ENCODE measurements around the gene TRMT61A. TPM values are rescaled to one million over a fixed set of nuclear protein-coding genes. Genes with fewer than 3 reads are reported as not detected.

The TRMT61A gene
- total RNA-seq, 1 experiment from 2014 or later = 14.9 TPM

- RAD21 ChIA-PET (ENCODE audit: low non-redundant PET in 1 of 2, low total read pairs in 2 of 2, uncharacterized antibody in 2 of 2, unreplicated experiment in 2 of 2) = interaction anchor here (1.4 kb wide), 2 partner anchors 27 to 28 kb away, joined by 5 to 6 read pairs; no protein-coding TSS in a partner anchor
- intact Hi-C loops (cut with micrococcal nuclease) = no loop called here
These were observed 9.8 kb upstream of the TRMT61A start for GRCh38 chr14:103519043-103519836.

More at GRCh38 chr14:103519043-103519836, 9.8 kb upstream of the TRMT61A start:
- ChIA-PET POLR2A (interaction anchor here (1.0 to 1.7 kb wide), 4 partner anchors 10 to 33 kb away, joined by 3 to 11 read pairs (median 4); partner anchors contain the start of gene TRMT61A), CTCF (interaction anchor here (0.6 to 3.4 kb wide), 9 partner anchors 9 to 42 kb away, joined by 3 to 38 read pairs (median 4); partner anchors contain the start of gene TRMT61A)
- Histone ChIP-seq H3K9ac (ENCODE audit: low read length) (no peak overlapping the region), H3K9me3 (ENCODE audit: control insufficient read depth in 1 of 2, insufficient read depth in 1 of 2, low read depth in 1 of 2, low read length in 2 of 2) (no peaks in the 10 kb centered on the region), H3K79me2 (ENCODE audit: insufficient read depth, low read length) (peaks cover 16% of the 10 kb centered on the region; the same call in 1 of the 2 replicates), H3K27me3 (ENCODE audit: insufficient read depth, low read length) (no peaks in the 10 kb centered on the region), H3K9me2 (ENCODE audit: insufficient read depth) (no peaks in the 10 kb centered on the region), H4K20me1 (ENCODE audit: insufficient read depth) (no peaks in the 10 kb centered on the region; the same call in 1 of the 2 replicates), H3K27ac (ENCODE audit: low read depth, low read length) (peak overlapping the region; percentile 73; the same call in 1 of the 2 replicates), H2AFZ (ENCODE audit: low read depth, low read length, poor library complexity, severe bottlenecking) (no peak overlapping the region), H3K4me1 (ENCODE audit: control insufficient read depth in 1 of 2, insufficient read depth in 2 of 2, low read length in 2 of 2) (peaks cover 13 to 45% of the 10 kb centered on the region in 2 experiments; a peak in 3 of 4 replicates), H3K4me3 (replicated peaks in 1 of 2; ENCODE audit: low read depth in 1 of 2, low read length in 2 of 2) (no peak overlapping the region), H3K4me2 (ENCODE audit: low read length) (peak overlapping the region; percentile 13), H3K36me3 (ENCODE audit: control insufficient read depth in 1 of 2, insufficient read depth in 2 of 2, low read length in 2 of 2) (peaks cover 0 to 12% of the 10 kb centered on the region in 2 experiments; a peak in 2 of 4 replicates)
- TF ChIP-seq ZNF274 (IDR thresholded peaks at IDR 0.05; ENCODE audit: low read depth, low read length) (no peak), SP1 (IDR thresholded peaks at IDR 0.05; ENCODE audit: low read depth) (no peak), YY1 (IDR thresholded peaks at IDR 0.05; ENCODE audit: extremely low read depth, insufficient replicate concordance, low read depth, low read length) (no peak), ZFX (IDR thresholded peaks at IDR 0.05) (no peak), CBX3 (IDR thresholded peaks at IDR 0.05; ENCODE audit: low read depth) (no peak), SIN3A (IDR thresholded peaks at IDR 0.05; ENCODE audit: low read depth) (no peak), RAD21 (IDR thresholded peaks at IDR 0.05; ENCODE audit: low read depth) (no peak), CEBPB (IDR thresholded peaks at IDR 0.05; ENCODE audit: low read depth) (no peak), FOSL1 (IDR thresholded peaks at IDR 0.05; ENCODE audit: low read depth) (no peak), ELF1 (IDR thresholded peaks at IDR 0.05; ENCODE audit: borderline replicate concordance, low read depth) (no peak), REST (IDR thresholded peaks at IDR 0.05; ENCODE audit: low read depth) (no peak), SRF (IDR thresholded peaks at IDR 0.05; ENCODE audit: low read depth) (no peak), MAX (IDR thresholded peaks at IDR 0.05) (no peak), EZH2phosphoT487 (IDR thresholded peaks at IDR 0.05; ENCODE audit: borderline replicate concordance) (no peak), POLR2A (IDR thresholded peaks at IDR 0.05; ENCODE audit: borderline replicate concordance, extremely low read depth, insufficient read depth, insufficient read length) (no peak), POLR2AphosphoS5 (IDR thresholded peaks at IDR 0.05; ENCODE audit: low read depth, low read length) (no peak)
- ATAC-seq (no peak), DNase-seq (ENCODE audit: low read depth, low spot score) (no peak)
- no TSS peak for BruUV-seq (replicated peaks)
